Measurements from ENCODE around the gene PYGB. TPM values are rescaled to one million over a fixed set of nuclear protein-coding genes. Genes with fewer than 3 reads are reported as not detected.

The PYGB gene
- total RNA-seq, 1 experiment from 2014 or later, result 220 TPM

- ChIA-PET CTCF (interaction anchor here (0.5 kb wide), 1 partner anchor 136 kb away, joined by 3 read pairs; no protein-coding TSS in a partner anchor), POLR2A (no interaction called here)
- Histone ChIP-seq H3K4me1 (ENCODE audit: control insufficient read depth, insufficient read depth, low read length) (peaks cover 44% of the 10 kb centered on the region), H3K27me3 (ENCODE audit: control insufficient read depth, insufficient read depth, low read length) (no peaks in the 10 kb centered on the region), H3K27ac (ENCODE audit: low read length) (no peak overlapping the region), H3K36me3 (ENCODE audit: control insufficient read depth, insufficient read depth, low read length) (no peaks in the 10 kb centered on the region; the same call in 1 of the 2 replicates), H3K4me3 (ENCODE audit: low read depth in 2 of 2, low read length in 2 of 2) (no peak overlapping the region), H3K9me3 (ENCODE audit: control insufficient read depth, insufficient read depth, low read depth, low read length) (no peaks in the 10 kb centered on the region)
- no TSS peak for BruUV-seq (replicated peaks)
- intact Hi-C loops (cut with micrococcal nuclease; ENCODE audit: unreplicated experiment) (no loop called here), in situ Hi-C loops (cut with HindIII; ENCODE audit: low pct_unique_long_range_greater_than_20kb, low sequenced_read_pairs) (no loop called here)
- TF ChIP-seq SIN3A (IDR thresholded peaks at IDR 0.05; ENCODE audit: borderline replicate concordance, insufficient read depth, low read depth, low read length), result no peak
- TF ChIP-seq TCF7L2 (IDR thresholded peaks at IDR 0.05; ENCODE audit: low read depth, low read length), result no peak
- TF ChIP-seq POLR2AphosphoS5 (IDR thresholded peaks at IDR 0.05; ENCODE audit: low read depth, low read length), result no peak
- TF ChIP-seq, protein P1, sequence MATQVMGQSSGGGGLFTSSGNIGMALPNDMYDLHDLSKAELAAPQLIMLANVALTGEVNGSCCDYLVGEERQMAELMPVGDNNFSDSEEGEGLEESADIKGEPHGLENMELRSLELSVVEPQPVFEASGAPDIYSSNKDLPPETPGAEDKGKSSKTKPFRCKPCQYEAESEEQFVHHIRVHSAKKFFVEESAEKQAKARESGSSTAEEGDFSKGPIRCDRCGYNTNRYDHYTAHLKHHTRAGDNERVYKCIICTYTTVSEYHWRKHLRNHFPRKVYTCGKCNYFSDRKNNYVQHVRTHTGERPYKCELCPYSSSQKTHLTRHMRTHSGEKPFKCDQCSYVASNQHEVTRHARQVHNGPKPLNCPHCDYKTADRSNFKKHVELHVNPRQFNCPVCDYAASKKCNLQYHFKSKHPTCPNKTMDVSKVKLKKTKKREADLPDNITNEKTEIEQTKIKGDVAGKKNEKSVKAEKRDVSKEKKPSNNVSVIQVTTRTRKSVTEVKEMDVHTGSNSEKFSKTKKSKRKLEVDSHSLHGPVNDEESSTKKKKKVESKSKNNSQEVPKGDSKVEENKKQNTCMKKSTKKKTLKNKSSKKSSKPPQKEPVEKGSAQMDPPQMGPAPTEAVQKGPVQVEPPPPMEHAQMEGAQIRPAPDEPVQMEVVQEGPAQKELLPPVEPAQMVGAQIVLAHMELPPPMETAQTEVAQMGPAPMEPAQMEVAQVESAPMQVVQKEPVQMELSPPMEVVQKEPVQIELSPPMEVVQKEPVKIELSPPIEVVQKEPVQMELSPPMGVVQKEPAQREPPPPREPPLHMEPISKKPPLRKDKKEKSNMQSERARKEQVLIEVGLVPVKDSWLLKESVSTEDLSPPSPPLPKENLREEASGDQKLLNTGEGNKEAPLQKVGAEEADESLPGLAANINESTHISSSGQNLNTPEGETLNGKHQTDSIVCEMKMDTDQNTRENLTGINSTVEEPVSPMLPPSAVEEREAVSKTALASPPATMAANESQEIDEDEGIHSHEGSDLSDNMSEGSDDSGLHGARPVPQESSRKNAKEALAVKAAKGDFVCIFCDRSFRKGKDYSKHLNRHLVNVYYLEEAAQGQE (IDR thresholded peaks at IDR 0.05; ENCODE audit: insufficient read depth in 1 of 2, low read depth in 2 of 2, low read length in 1 of 2), result no peak
- no peak for TF ChIP-seq CTCF (IDR thresholded peaks at IDR 0.05)
- no peak for ATAC-seq
- no peak for DNase-seq (ENCODE audit: low read depth, low spot score)
These were observed 56.2 kb downstream of the PYGB start for GRCh38 chr20:25304025-25304549.

GRCh38 chr20:25306991-25307903, 59.4 kb downstream of the PYGB start:
- H3K4me3 ChIP-seq (ENCODE audit: low read depth in 2 of 2, low read length in 2 of 2), result no peak overlapping the region
- peaks cover 44% of the 10 kb centered on the region for H3K4me1 ChIP-seq (ENCODE audit: control insufficient read depth, insufficient read depth, low read length)
- H3K27ac ChIP-seq (ENCODE audit: low read length), result peak overlapping the region; percentile 4; the same call in 1 of the 2 replicates
- POLR2A ChIA-PET, result no interaction called here
- no peak for DNase-seq (ENCODE audit: low read depth, low spot score)
- no peaks in the 10 kb centered on the region for H3K27me3 ChIP-seq (ENCODE audit: control insufficient read depth, insufficient read depth, low read length)
- no TSS peak for BruUV-seq (replicated peaks)
- CTCF ChIA-PET, result no interaction called here
- TF ChIP-seq TCF7L2 (IDR thresholded peaks at IDR 0.05; ENCODE audit: low read depth, low read length), result no peak
- TF ChIP-seq SIN3A (IDR thresholded peaks at IDR 0.05; ENCODE audit: borderline replicate concordance, insufficient read depth, low read depth, low read length), result no peak
- TF ChIP-seq, protein P1 (IDR thresholded peaks at IDR 0.05; ENCODE audit: insufficient read depth in 1 of 2, low read depth in 2 of 2, low read length in 1 of 2), result no peak
- TF ChIP-seq POLR2AphosphoS5 (IDR thresholded peaks at IDR 0.05; ENCODE audit: low read depth, low read length), result no peak
- TF ChIP-seq CTCF (IDR thresholded peaks at IDR 0.05), result no peak
- intact Hi-C loops (cut with micrococcal nuclease; ENCODE audit: unreplicated experiment), result no loop called here
- ATAC-seq, result no peak
- no peaks in the 10 kb centered on the region; the same call in 1 of the 2 replicates for H3K36me3 ChIP-seq (ENCODE audit: control insufficient read depth, insufficient read depth, low read length)
- in situ Hi-C loops (cut with HindIII; ENCODE audit: low pct_unique_long_range_greater_than_20kb, low sequenced_read_pairs), result no loop called here
- no peaks in the 10 kb centered on the region for H3K9me3 ChIP-seq (ENCODE audit: control insufficient read depth, insufficient read depth, low read depth, low read length)

Measured in Panc1 (cell line).